ENCODE results near the gene KREMEN2. TPM values are rescaled to one million over a fixed set of nuclear protein-coding genes. Genes with fewer than 3 reads are reported as not detected.

KREMEN2 gene
- total RNA-seq, 1 donor from 2014 or later, result not detected

DNA sequence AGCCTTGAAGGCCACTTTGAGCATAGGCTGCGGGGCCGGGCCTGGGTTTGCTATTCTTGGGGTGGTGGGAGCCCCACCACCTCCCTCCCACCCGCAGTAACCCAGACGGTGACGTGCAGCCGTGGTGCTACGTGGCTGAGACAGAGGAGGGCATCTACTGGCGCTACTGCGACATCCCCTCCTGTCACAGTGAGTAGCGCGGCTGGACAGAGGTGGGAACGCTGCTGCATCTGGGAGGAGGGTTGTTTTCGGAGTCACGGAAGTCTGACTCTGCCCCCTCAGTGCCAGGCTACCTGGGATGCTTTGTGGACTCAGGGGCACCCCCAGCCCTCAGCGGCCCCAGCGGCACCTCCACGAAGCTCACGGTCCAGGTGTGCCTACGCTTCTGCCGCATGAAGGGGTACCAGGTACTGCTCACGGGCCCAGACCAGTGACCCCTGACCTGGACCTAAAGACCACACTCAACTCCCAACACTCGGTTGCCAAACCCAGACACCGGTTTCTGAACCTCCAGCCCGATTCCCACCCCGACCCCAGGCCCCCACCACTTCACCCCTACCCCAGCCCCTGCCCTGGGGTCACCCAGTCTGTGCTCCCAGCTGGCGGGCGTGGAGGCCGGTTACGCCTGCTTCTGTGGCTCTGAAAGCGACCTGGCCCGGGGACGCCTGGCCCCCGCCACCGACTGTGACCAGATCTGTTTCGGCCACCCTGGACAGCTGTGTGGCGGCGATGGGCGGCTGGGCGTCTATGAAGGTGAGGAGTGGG, 2.1 kb downstream of the KREMEN2 start:
- Mint-ChIP-seq H3K4me1 (ENCODE audit: unreplicated experiment) (peaks cover 6% of the 10 kb centered on the region), H3K9me3 (ENCODE audit: unreplicated experiment) (no peaks in the 10 kb centered on the region), H3K27ac (ENCODE audit: unreplicated experiment) (no peak overlapping the region), H3K27me3 (ENCODE audit: unreplicated experiment) (peaks cover 32% of the 10 kb centered on the region), H3K36me3 (ENCODE audit: low read depth, unreplicated experiment) (peaks cover 4% of the 10 kb centered on the region), H3K4me3 (ENCODE audit: unreplicated experiment) (no peak overlapping the region)
- DNase-seq (ENCODE audit: low spot score), result no peak
- TF ChIP-seq, protein P1, sequence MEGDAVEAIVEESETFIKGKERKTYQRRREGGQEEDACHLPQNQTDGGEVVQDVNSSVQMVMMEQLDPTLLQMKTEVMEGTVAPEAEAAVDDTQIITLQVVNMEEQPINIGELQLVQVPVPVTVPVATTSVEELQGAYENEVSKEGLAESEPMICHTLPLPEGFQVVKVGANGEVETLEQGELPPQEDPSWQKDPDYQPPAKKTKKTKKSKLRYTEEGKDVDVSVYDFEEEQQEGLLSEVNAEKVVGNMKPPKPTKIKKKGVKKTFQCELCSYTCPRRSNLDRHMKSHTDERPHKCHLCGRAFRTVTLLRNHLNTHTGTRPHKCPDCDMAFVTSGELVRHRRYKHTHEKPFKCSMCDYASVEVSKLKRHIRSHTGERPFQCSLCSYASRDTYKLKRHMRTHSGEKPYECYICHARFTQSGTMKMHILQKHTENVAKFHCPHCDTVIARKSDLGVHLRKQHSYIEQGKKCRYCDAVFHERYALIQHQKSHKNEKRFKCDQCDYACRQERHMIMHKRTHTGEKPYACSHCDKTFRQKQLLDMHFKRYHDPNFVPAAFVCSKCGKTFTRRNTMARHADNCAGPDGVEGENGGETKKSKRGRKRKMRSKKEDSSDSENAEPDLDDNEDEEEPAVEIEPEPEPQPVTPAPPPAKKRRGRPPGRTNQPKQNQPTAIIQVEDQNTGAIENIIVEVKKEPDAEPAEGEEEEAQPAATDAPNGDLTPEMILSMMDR (IDR thresholded peaks at IDR 0.05; ENCODE audit: unreplicated experiment), result no peak

DNA sequence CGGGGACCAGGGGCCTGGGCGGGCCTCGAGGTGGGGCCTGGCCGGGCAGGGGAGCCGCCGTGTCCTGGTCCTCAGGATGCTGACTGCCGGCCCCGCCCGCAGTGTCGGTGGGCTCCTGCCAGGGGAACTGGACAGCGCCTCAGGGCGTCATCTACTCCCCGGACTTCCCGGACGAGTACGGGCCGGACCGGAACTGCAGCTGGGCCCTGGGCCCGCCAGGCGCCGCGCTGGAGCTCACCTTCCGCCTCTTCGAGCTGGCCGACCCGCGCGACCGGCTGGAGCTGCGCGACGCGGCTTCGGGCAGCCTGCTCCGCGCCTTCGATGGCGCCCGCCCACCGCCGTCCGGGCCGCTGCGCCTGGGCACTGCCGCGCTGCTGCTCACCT, 2.7 kb downstream of the KREMEN2 start:
- TF ChIP-seq, protein P1 (IDR thresholded peaks at IDR 0.05; ENCODE audit: unreplicated experiment), result no peak
- Mint-ChIP-seq H3K27me3 (ENCODE audit: unreplicated experiment) (peaks cover 30% of the 10 kb centered on the region), H3K4me3 (ENCODE audit: unreplicated experiment) (no peak overlapping the region), H3K9me3 (ENCODE audit: unreplicated experiment) (no peaks in the 10 kb centered on the region), H3K27ac (ENCODE audit: unreplicated experiment) (no peak overlapping the region), H3K36me3 (ENCODE audit: low read depth, unreplicated experiment) (peaks cover 4% of the 10 kb centered on the region), H3K4me1 (ENCODE audit: unreplicated experiment) (peaks cover 6% of the 10 kb centered on the region)
- no peak for DNase-seq (ENCODE audit: low spot score)

DNA sequence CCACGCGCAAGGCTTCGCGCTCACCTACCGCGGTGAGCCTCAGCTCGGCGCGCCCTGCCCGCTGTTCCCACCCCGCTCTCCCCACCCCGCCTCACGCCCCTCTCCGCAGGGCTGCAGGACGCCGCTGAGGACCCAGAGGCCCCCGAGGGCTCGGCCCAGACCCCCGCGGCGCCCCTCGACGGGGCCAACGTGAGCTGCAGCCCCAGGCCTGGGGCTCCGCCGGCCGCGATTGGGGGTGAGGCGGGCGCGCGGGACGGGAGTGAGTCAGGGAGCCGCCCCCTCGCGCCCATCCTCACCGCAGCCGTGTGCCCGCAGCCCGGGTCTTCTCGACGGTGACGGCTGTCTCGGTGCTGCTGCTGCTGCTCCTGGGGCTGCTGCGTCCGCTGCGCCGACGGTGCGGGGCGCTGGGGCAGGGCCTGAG, 3.1 kb downstream of the KREMEN2 start:
- no peaks in the 10 kb centered on the region for H3K9me3 Mint-ChIP-seq (ENCODE audit: unreplicated experiment)
- H3K36me3 Mint-ChIP-seq (ENCODE audit: low read depth, unreplicated experiment), result peaks cover 8% of the 10 kb centered on the region
- TF ChIP-seq, protein P1 (IDR thresholded peaks at IDR 0.05; ENCODE audit: unreplicated experiment), result no peak
- peaks cover 6% of the 10 kb centered on the region for H3K4me1 Mint-ChIP-seq (ENCODE audit: unreplicated experiment)
- DNase-seq (ENCODE audit: low spot score), result no peak
- H3K27ac Mint-ChIP-seq (ENCODE audit: unreplicated experiment), result no peak overlapping the region
- no peak overlapping the region for H3K4me3 Mint-ChIP-seq (ENCODE audit: unreplicated experiment)
- H3K27me3 Mint-ChIP-seq (ENCODE audit: unreplicated experiment), result peaks cover 26% of the 10 kb centered on the region

DNA sequence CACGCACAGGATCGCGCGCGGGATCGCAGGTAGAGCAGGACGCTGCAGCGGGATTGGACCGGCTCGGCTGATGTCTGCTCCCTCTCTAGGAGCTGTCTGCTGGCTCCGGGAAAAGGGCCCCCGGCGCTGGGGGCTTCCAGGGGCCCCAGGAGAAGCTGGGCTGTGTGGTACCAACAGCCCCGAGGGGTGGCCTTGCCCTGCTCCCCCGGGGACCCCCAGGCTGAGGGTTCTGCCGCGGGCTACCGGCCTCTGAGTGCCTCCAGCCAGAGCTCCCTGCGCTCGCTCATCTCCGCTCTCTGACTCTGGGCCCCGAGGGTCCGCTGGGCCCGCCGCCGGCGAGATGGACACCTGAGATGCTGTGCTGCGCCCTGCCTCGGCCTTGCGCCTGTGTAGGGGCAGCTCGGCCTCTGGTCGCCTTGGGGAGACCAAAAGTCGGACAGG, 3.7 kb downstream of the KREMEN2 start:
- Mint-ChIP-seq H3K4me1 (ENCODE audit: unreplicated experiment) (peaks cover 6% of the 10 kb centered on the region), H3K9me3 (ENCODE audit: unreplicated experiment) (no peaks in the 10 kb centered on the region), H3K36me3 (ENCODE audit: low read depth, unreplicated experiment) (peaks cover 8% of the 10 kb centered on the region), H3K4me3 (ENCODE audit: unreplicated experiment) (no peak overlapping the region), H3K27ac (ENCODE audit: unreplicated experiment) (no peak overlapping the region), H3K27me3 (ENCODE audit: unreplicated experiment) (peaks cover 26% of the 10 kb centered on the region)
- TF ChIP-seq, protein P1 (IDR thresholded peaks at IDR 0.05; ENCODE audit: unreplicated experiment), result no peak
- no peak for DNase-seq (ENCODE audit: low spot score)

DNA sequence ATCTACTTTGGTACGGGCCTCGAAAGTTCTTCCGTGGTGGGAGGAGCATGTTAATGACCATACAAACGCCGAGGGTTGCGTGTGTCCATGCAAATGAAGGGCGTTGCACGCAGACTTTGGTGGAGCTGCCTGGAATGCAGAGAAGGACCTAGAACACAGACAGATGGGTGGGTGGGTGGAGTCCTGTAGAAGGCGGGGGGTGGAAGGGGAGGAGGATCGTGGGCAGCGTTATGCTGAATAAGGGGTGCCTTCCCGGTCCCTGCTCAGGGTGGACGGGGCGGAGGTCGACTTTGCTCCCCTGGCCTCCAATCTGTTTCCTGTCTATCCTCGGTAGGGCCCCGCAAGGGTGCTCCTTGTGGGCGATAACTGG, 4.3 kb downstream of the KREMEN2 start:
- DNase-seq (ENCODE audit: low spot score), result no peak
- TF ChIP-seq, protein P1 (IDR thresholded peaks at IDR 0.05; ENCODE audit: unreplicated experiment), result no peak
- peak overlapping the region; percentile 57 for H3K27ac Mint-ChIP-seq (ENCODE audit: unreplicated experiment)
- H3K27me3 Mint-ChIP-seq (ENCODE audit: unreplicated experiment), result peaks cover 26% of the 10 kb centered on the region
- H3K36me3 Mint-ChIP-seq (ENCODE audit: low read depth, unreplicated experiment), result peaks cover 8% of the 10 kb centered on the region
- peaks cover 6% of the 10 kb centered on the region for H3K4me1 Mint-ChIP-seq (ENCODE audit: unreplicated experiment)
- no peaks in the 10 kb centered on the region for H3K9me3 Mint-ChIP-seq (ENCODE audit: unreplicated experiment)
- peak overlapping the region; percentile 80 for H3K4me3 Mint-ChIP-seq (ENCODE audit: unreplicated experiment)

All from endothelial cell (in vitro differentiated cells).